Measurements from ENCODE around the gene MLX. TPM values are rescaled to one million over a fixed set of nuclear protein-coding genes. Genes with fewer than 3 reads are reported as not detected.
A peak's percentile ranks its signal among the peaks of the same experiment; 100 is the strongest.

The MLX gene
- total RNA-seq = 10 to 100 TPM; 46.2 to 57.8 TPM

- peaks cover 10% of the 10 kb centered on the region for H3K4me1 Mint-ChIP-seq
- H3K36me3 Mint-ChIP-seq (ENCODE audit: low read depth) = peaks cover 84% of the 10 kb centered on the region
- no peaks in the 10 kb centered on the region for H3K9me3 Mint-ChIP-seq
Observed at GRCh38 chr17:42566883-42567573, at the start of gene MLX. MLX (plus strand) TSS chr17:42567100; CDS start chr17:42567125, 25 bp downstream.

GRCh38 chr17:42517516-42517915, 49.4 kb upstream of the MLX start:
- no peak overlapping the region for H3K4me3 Mint-ChIP-seq
- no peaks in the 10 kb centered on the region for H3K4me1 Mint-ChIP-seq
- no peaks in the 10 kb centered on the region for H3K27me3 Mint-ChIP-seq
- H3K27ac Mint-ChIP-seq = no peak overlapping the region
- H3K9me3 Mint-ChIP-seq = no peaks in the 10 kb centered on the region
- peak; percentile 83 for ATAC-seq (replicated peaks)
- H3K36me3 Mint-ChIP-seq (ENCODE audit: low read depth) = peaks cover 11% of the 10 kb centered on the region

More at GRCh38 chr17:42566883-42567573, at the start of gene MLX:
- Mint-ChIP-seq H3K27me3 (no peaks in the 10 kb centered on the region), H3K27ac (peak within 1 kb of the TSS; percentile 91), H3K4me3 (peak within 1 kb of the TSS; percentile 93)
- peak; percentile 76 for ATAC-seq (replicated peaks)

GRCh38 chr17:42518046-42518754, 48.7 kb upstream of the MLX start:
- H3K27ac Mint-ChIP-seq = no peak overlapping the region
- no peaks in the 10 kb centered on the region for H3K9me3 Mint-ChIP-seq
- no peak for ATAC-seq (replicated peaks)
- H3K4me1 Mint-ChIP-seq = no peaks in the 10 kb centered on the region
- no peaks in the 10 kb centered on the region for H3K27me3 Mint-ChIP-seq
- peaks cover 14% of the 10 kb centered on the region for H3K36me3 Mint-ChIP-seq (ENCODE audit: low read depth)
- no peak overlapping the region for H3K4me3 Mint-ChIP-seq

GRCh38 chr17:42518755-42519545, 48.0 kb upstream of the MLX start:
- Mint-ChIP-seq H3K9me3 (no peaks in the 10 kb centered on the region), H3K36me3 (ENCODE audit: low read depth) (peaks cover 14% of the 10 kb centered on the region), H3K27ac (no peak overlapping the region), H3K4me1 (no peaks in the 10 kb centered on the region), H3K27me3 (no peaks in the 10 kb centered on the region), H3K4me3 (no peak overlapping the region)
- ATAC-seq (replicated peaks) = no peak

GRCh38 chr17:42519546-42520491, 47.1 kb upstream of the MLX start:
- H3K4me1 Mint-ChIP-seq = no peaks in the 10 kb centered on the region
- peaks cover 14% of the 10 kb centered on the region for H3K36me3 Mint-ChIP-seq (ENCODE audit: low read depth)
- ATAC-seq (replicated peaks) = no peak
- no peaks in the 10 kb centered on the region for H3K9me3 Mint-ChIP-seq
- H3K27me3 Mint-ChIP-seq = no peaks in the 10 kb centered on the region
- H3K4me3 Mint-ChIP-seq = no peak overlapping the region
- no peak overlapping the region for H3K27ac Mint-ChIP-seq

- H3K4me1 Mint-ChIP-seq = no peaks in the 10 kb centered on the region
- no peak for ATAC-seq (replicated peaks)
- H3K9me3 Mint-ChIP-seq = no peaks in the 10 kb centered on the region
- no peak overlapping the region for H3K4me3 Mint-ChIP-seq
- H3K36me3 Mint-ChIP-seq (ENCODE audit: low read depth) = peaks cover 14% of the 10 kb centered on the region
- no peak overlapping the region for H3K27ac Mint-ChIP-seq
- no peaks in the 10 kb centered on the region for H3K27me3 Mint-ChIP-seq
Observed at GRCh38 chr17:42520540-42520951, 46.4 kb upstream of the MLX start.

- no peaks in the 10 kb centered on the region for H3K4me1 Mint-ChIP-seq
- peaks cover 14% of the 10 kb centered on the region for H3K36me3 Mint-ChIP-seq (ENCODE audit: low read depth)
- H3K4me3 Mint-ChIP-seq = no peak overlapping the region
- no peaks in the 10 kb centered on the region for H3K9me3 Mint-ChIP-seq
- ATAC-seq (replicated peaks) = peak; percentile 44
- H3K27ac Mint-ChIP-seq = no peak overlapping the region
- no peaks in the 10 kb centered on the region for H3K27me3 Mint-ChIP-seq
Observed at GRCh38 chr17:42521036-42521435, 45.9 kb upstream of the MLX start.

GRCh38 chr17:42521666-42522262, 45.1 kb upstream of the MLX start:
- no peak overlapping the region for H3K27ac Mint-ChIP-seq
- ATAC-seq (replicated peaks) = no peak
- no peaks in the 10 kb centered on the region for H3K27me3 Mint-ChIP-seq
- H3K9me3 Mint-ChIP-seq = no peaks in the 10 kb centered on the region
- peaks cover 14% of the 10 kb centered on the region for H3K36me3 Mint-ChIP-seq (ENCODE audit: low read depth)
- H3K4me1 Mint-ChIP-seq = no peaks in the 10 kb centered on the region
- H3K4me3 Mint-ChIP-seq = no peak overlapping the region

GRCh38 chr17:42522263-42522790, 44.6 kb upstream of the MLX start:
- Mint-ChIP-seq H3K4me1 (peaks cover 3% of the 10 kb centered on the region), H3K27me3 (no peaks in the 10 kb centered on the region), H3K27ac (no peak overlapping the region), H3K9me3 (no peaks in the 10 kb centered on the region), H3K4me3 (no peak overlapping the region), H3K36me3 (ENCODE audit: low read depth) (peaks cover 14% of the 10 kb centered on the region)
- ATAC-seq (replicated peaks) = no peak

GRCh38 chr17:42522798-42523278, 44.1 kb upstream of the MLX start:
- ATAC-seq (replicated peaks) = no peak

GRCh38 chr17:42525221-42525620, 41.7 kb upstream of the MLX start:
- H3K4me3 Mint-ChIP-seq = no peak overlapping the region
- H3K9me3 Mint-ChIP-seq = no peaks in the 10 kb centered on the region
- H3K27me3 Mint-ChIP-seq = no peaks in the 10 kb centered on the region
- no peak for ATAC-seq (replicated peaks)
- H3K27ac Mint-ChIP-seq = no peak overlapping the region
- peaks cover 7% of the 10 kb centered on the region for H3K4me1 Mint-ChIP-seq
- H3K36me3 Mint-ChIP-seq (ENCODE audit: low read depth) = peaks cover 14% of the 10 kb centered on the region

More at GRCh38 chr17:42522798-42523278, 44.1 kb upstream of the MLX start:
- peaks cover 14% of the 10 kb centered on the region for H3K36me3 Mint-ChIP-seq (ENCODE audit: low read depth)
- no peaks in the 10 kb centered on the region for H3K27me3 Mint-ChIP-seq
- no peak overlapping the region for H3K27ac Mint-ChIP-seq
- no peaks in the 10 kb centered on the region for H3K9me3 Mint-ChIP-seq
- H3K4me3 Mint-ChIP-seq = no peak overlapping the region
- peaks cover 5% of the 10 kb centered on the region for H3K4me1 Mint-ChIP-seq

- no peak overlapping the region for H3K4me3 Mint-ChIP-seq
- H3K9me3 Mint-ChIP-seq = no peaks in the 10 kb centered on the region
- peaks cover 10% of the 10 kb centered on the region for H3K4me1 Mint-ChIP-seq
- no peak overlapping the region for H3K27ac Mint-ChIP-seq
- H3K27me3 Mint-ChIP-seq = no peaks in the 10 kb centered on the region
- peaks cover 14% of the 10 kb centered on the region for H3K36me3 Mint-ChIP-seq (ENCODE audit: low read depth)
- no peak for ATAC-seq (replicated peaks)
Observed at GRCh38 chr17:42526031-42526444, 40.9 kb upstream of the MLX start.

- no peak for ATAC-seq (replicated peaks)
- Mint-ChIP-seq H3K27ac (no peak overlapping the region), H3K9me3 (no peaks in the 10 kb centered on the region), H3K4me3 (no peak overlapping the region), H3K27me3 (no peaks in the 10 kb centered on the region), H3K4me1 (peaks cover 10% of the 10 kb centered on the region), H3K36me3 (ENCODE audit: low read depth) (no peaks in the 10 kb centered on the region)
Observed at GRCh38 chr17:42527932-42528331, 39.0 kb upstream of the MLX start.

All from activated T-helper 17 cell treated with anti-CD3 and anti-CD28 coated beads, Interleukin-2, amount 50 U/mL, for 72 hours (primary cell).